ENCODE measurements around the gene SCTR. TPM values are rescaled to one million over a fixed set of nuclear protein-coding genes. Genes with fewer than 3 reads are reported as not detected.
A peak's percentile ranks its signal among the peaks of the same experiment; 100 is the strongest.

SCTR gene
- total and polyA plus RNA-seq, 2 of the 13 experiments (the other 11 are each of a cell fraction or from before 2014, with no cell fraction given), result not detected

GRCh38 chr2:119446037-119446436 lies 78.2 kb downstream of the SCTR start:
- Histone ChIP-seq H3K9me3 (ENCODE audit: low read length) (no peaks in the 10 kb centered on the region), H3K4me1 (ENCODE audit: insufficient read depth, low read length) (peaks cover 28% of the 10 kb centered on the region), H3K27ac (ENCODE audit: extremely low read length, insufficient read depth, low read length) (no peak overlapping the region), H2AFZ (ENCODE audit: low read length) (no peak overlapping the region), H3K4me3 (replicated peaks in 1 of 3; ENCODE audit: insufficient read depth in 1 of 3, low read depth in 2 of 3, low read length in 3 of 3) (no peak overlapping the region), H3K79me2 (ENCODE audit: insufficient read depth, low read length) (no peaks in the 10 kb centered on the region), H3K4me2 (ENCODE audit: low read depth, low read length) (no peak overlapping the region), H4K20me1 (ENCODE audit: insufficient read depth, low read length) (peaks cover 18% of the 10 kb centered on the region; the same call in 1 of the 2 replicates), H3K36me3 (replicated peaks in 1 of 2; ENCODE audit: control insufficient read depth in 1 of 2, insufficient read depth in 2 of 2, low read length in 2 of 2) (no peaks in the 10 kb centered on the region), H3K27me3 (ENCODE audit: control insufficient read depth in 1 of 2, insufficient read depth in 2 of 2, low read length in 2 of 2) (peaks cover 4 to 18% of the 10 kb centered on the region in 2 experiments), H3K9ac (ENCODE audit: insufficient read depth, low read depth, low read length) (no peak overlapping the region)
- no peak for DNase-seq (ENCODE audit: low spot score)
- in situ Hi-C loops (cut with HindIII; ENCODE audit: extremely low pct_ligation_motif_present, low pct_unique_long_range_greater_than_20kb) (no loop called here), intact Hi-C loops (cut with micrococcal nuclease; ENCODE audit: unreplicated experiment) (no loop called here)
- no peak for ATAC-seq
- ChIA-PET POLR2A (no interaction called here), CTCF (ENCODE audit: low intra/inter-chr PET ratio, low total read pairs) (no interaction called here)
- TF ChIP-seq SSRP1 (CRISPR knock-in tag; IDR thresholded peaks at IDR 0.05) (no peak), ARHGAP35 (CRISPR knock-in tag; IDR thresholded peaks at IDR 0.05; ENCODE audit: borderline replicate concordance) (no peak), ISL2 (CRISPR knock-in tag; IDR thresholded peaks at IDR 0.05) (no peak), ZBTB33 (CRISPR knock-in tag; IDR thresholded peaks at IDR 0.05) (0 out of 2 replicates have a peak, but pooled peaks have one; percentile 22), ZNF660 (CRISPR knock-in tag; IDR thresholded peaks at IDR 0.05; ENCODE audit: borderline replicate concordance, low read depth) (no peak), MNT (IDR thresholded peaks at IDR 0.05) (no peak), NFKB2 (CRISPR knock-in tag; IDR thresholded peaks at IDR 0.05; ENCODE audit: borderline replicate concordance) (no peak), SP140L (CRISPR knock-in tag; IDR thresholded peaks at IDR 0.05; ENCODE audit: borderline replicate concordance) (no peak)
- WGBS (ENCODE audit: low lambda C conversion rate), result 82% methylated on average over 9 of the region's 9 CpGs
- no TSS peak for BruUV-seq (replicated peaks)
- FAIRE-seq, result no peak
